Mucosa of rectum (tissue), 2 donors: Measurements from ENCODE around the gene LRMDA.

ENCODE experiments used
- H3K27ac ChIP-seq, 2 donors: one replicate each; pipeline ENCODE4 v1.7.0; 2013; ENCODE audit warnings: inconsistent platforms in 2 of 2, low read depth in 2 of 2, low read length in 2 of 2
- H3K27me3 ChIP-seq, 2 donors: one replicate each; pipeline ENCODE4 v1.7.0; 2013; ENCODE audit warnings: low read length in 2 of 2; ENCODE audit not compliant: control insufficient read depth in 2 of 2, insufficient read depth in 2 of 2
- H3K36me3 ChIP-seq, 2 donors: one replicate each; pipeline ENCODE4 v1.7.0; 2013; ENCODE audit warnings: low read length in 2 of 2; ENCODE audit not compliant: control insufficient read depth in 2 of 2, insufficient read depth in 2 of 2
- H3K4me1 ChIP-seq, 2 donors: one replicate each; pipeline ENCODE4 v1.7.0; 2013; ENCODE audit warnings: low read length in 2 of 2, mild to moderate bottlenecking in 1 of 2; ENCODE audit not compliant: control insufficient read depth in 2 of 2, insufficient read depth in 2 of 2
- H3K4me3 ChIP-seq, 2 donors: one replicate each; pipeline ENCODE4 v1.7.0; 2013; ENCODE audit warnings: low read length in 2 of 2
- H3K9ac ChIP-seq, 2 donors: one replicate each; pipeline ENCODE4 v1.7.0; 2013; ENCODE audit warnings: low read length in 2 of 2, low read depth in 1 of 2, mild to moderate bottlenecking in 1 of 2
- H3K9me3 ChIP-seq, 2 donors: one replicate each; pipeline ENCODE4 v1.7.0; 2013; ENCODE audit warnings: low read length in 2 of 2; ENCODE audit not compliant: control insufficient read depth in 2 of 2
- donor health status: healthy.
- donor health status: Normal muscosa, but diverticular disease.

The LRMDA gene

DNA sequence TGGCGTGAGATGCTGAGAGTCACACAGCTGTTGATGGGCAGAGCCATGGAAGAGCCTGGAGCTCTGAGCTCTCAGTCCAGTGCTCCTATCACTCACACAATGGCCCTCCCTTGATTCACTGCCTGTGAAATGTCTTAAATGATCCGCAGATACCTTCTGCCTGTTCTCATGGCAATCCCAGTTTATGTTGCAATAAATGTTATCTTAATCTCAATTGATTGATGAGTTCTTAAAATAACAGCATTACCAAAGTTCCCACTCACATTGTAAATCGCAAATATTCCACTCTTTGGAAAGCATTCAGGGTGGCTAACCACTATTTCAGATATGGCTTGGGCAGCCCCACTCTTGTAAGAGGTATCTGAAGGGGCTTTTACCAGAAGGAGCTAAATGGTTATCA, 865.5 kb downstream of the LRMDA start:
- Histone ChIP-seq H3K27me3 (no peaks in the 10 kb centered on the region), H3K9ac (no peak overlapping the region), H3K27ac (no peak overlapping the region), H3K36me3 (no peaks in the 10 kb centered on the region), H3K4me3 (no peak overlapping the region), H3K4me1 (no peaks in the 10 kb centered on the region), H3K9me3 (no peaks in the 10 kb centered on the region)

- no peaks in the 10 kb centered on the region for H3K36me3 ChIP-seq
- H3K27me3 ChIP-seq, result no peaks in the 10 kb centered on the region
- H3K9me3 ChIP-seq, result no peaks in the 10 kb centered on the region
- H3K9ac ChIP-seq, result no peak overlapping the region
- H3K4me1 ChIP-seq, result no peaks in the 10 kb centered on the region
- H3K4me3 ChIP-seq, result no peak overlapping the region
- no peak overlapping the region for H3K27ac ChIP-seq
Measured at GRCh38 chr10:76297358-76297757, 865.9 kb downstream of the LRMDA start.

GRCh38 chr10:76297780-76298281, 866.4 kb downstream of the LRMDA start:
- H3K27me3 ChIP-seq, result no peaks in the 10 kb centered on the region
- no peak overlapping the region for H3K27ac ChIP-seq
- no peaks in the 10 kb centered on the region for H3K4me1 ChIP-seq
- H3K36me3 ChIP-seq, result no peaks in the 10 kb centered on the region
- no peak overlapping the region for H3K4me3 ChIP-seq
- no peaks in the 10 kb centered on the region for H3K9me3 ChIP-seq
- no peak overlapping the region for H3K9ac ChIP-seq

DNA sequence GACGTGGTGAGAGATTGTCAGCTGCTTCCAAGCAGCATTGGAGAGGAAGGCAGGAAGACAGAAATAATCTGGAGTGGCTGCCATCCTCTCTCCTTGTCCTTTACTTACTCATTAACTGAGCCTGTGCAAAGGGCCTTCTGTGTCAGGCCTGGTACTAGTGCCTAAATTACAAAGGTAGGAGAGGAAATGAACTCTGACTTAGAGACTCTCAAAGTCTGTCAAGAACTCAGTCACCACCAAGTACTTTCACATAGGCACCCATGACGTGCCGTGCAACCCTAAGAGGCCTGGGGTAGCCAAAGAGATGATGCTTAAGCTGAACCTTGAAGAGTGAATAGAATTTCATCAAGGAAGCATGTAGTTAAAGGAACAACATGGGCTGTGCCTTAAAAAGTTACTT, 866.9 kb downstream of the LRMDA start:
- Histone ChIP-seq H3K4me1 (no peaks in the 10 kb centered on the region), H3K36me3 (no peaks in the 10 kb centered on the region), H3K9me3 (no peaks in the 10 kb centered on the region), H3K27me3 (no peaks in the 10 kb centered on the region), H3K27ac (no peak overlapping the region), H3K9ac (no peak overlapping the region), H3K4me3 (no peak overlapping the region)

GRCh38 chr10:76299501-76299900, 868.1 kb downstream of the LRMDA start:
- Histone ChIP-seq H3K4me3 (no peak overlapping the region), H3K9me3 (no peaks in the 10 kb centered on the region), H3K4me1 (no peaks in the 10 kb centered on the region), H3K36me3 (no peaks in the 10 kb centered on the region), H3K27ac (no peak overlapping the region), H3K27me3 (no peaks in the 10 kb centered on the region), H3K9ac (no peak overlapping the region)

DNA sequence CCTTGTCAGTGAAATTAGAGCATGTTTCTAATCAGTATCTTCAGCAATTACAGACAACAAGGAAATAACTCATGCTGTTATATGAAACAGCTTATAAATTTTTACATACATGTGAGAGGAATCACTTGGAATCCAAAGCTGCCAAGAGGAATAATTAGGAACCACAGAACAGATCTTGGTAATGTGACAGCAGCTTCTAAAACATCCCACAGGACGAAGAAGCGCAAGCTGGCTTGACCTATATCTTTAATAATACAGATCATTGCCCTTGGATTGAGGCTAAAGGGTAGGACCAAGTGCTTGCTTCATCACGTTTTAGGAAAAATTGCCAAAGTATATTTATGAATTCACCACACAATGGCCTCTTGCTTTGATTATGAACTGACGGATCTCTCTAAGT, 869.8 kb downstream of the LRMDA start:
- no peak overlapping the region for H3K27ac ChIP-seq
- no peaks in the 10 kb centered on the region for H3K36me3 ChIP-seq

GRCh38 chr10:76301950-76302349, 870.5 kb downstream of the LRMDA start:
- Histone ChIP-seq H3K9ac (no peak overlapping the region), H3K27me3 (no peaks in the 10 kb centered on the region), H3K4me3 (no peak overlapping the region), H3K4me1 (no peaks in the 10 kb centered on the region), H3K27ac (no peak overlapping the region), H3K36me3 (no peaks in the 10 kb centered on the region), H3K9me3 (no peaks in the 10 kb centered on the region)

More for the DNA sequence above, 869.8 kb downstream of the LRMDA start:
- Histone ChIP-seq H3K4me3 (no peak overlapping the region), H3K9me3 (no peaks in the 10 kb centered on the region), H3K27me3 (no peaks in the 10 kb centered on the region), H3K4me1 (no peaks in the 10 kb centered on the region), H3K9ac (no peak overlapping the region)

DNA sequence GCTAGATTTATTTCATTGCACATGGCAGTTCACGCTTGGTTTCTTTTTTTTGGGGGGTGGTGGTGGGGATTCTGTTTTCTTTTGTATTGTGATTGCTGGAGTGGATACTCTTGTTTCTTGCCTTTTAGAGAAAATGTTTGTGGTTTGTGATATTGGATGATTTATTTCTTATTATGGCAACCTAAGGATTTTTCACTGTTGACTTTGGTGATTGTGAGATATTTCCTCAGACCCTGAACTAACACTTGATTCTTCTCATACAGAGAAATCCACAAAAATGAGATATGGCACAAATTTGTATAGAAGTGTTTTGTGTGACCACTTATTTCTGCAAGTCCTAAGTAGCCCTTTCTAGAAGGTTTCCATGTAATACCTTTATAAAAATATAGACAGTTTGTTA, 871.1 kb downstream of the LRMDA start:
- no peaks in the 10 kb centered on the region for H3K9me3 ChIP-seq
- H3K27me3 ChIP-seq, result no peaks in the 10 kb centered on the region
- no peaks in the 10 kb centered on the region for H3K4me1 ChIP-seq
- no peak overlapping the region for H3K9ac ChIP-seq
- no peak overlapping the region for H3K27ac ChIP-seq
- no peak overlapping the region for H3K4me3 ChIP-seq
- no peaks in the 10 kb centered on the region for H3K36me3 ChIP-seq

DNA sequence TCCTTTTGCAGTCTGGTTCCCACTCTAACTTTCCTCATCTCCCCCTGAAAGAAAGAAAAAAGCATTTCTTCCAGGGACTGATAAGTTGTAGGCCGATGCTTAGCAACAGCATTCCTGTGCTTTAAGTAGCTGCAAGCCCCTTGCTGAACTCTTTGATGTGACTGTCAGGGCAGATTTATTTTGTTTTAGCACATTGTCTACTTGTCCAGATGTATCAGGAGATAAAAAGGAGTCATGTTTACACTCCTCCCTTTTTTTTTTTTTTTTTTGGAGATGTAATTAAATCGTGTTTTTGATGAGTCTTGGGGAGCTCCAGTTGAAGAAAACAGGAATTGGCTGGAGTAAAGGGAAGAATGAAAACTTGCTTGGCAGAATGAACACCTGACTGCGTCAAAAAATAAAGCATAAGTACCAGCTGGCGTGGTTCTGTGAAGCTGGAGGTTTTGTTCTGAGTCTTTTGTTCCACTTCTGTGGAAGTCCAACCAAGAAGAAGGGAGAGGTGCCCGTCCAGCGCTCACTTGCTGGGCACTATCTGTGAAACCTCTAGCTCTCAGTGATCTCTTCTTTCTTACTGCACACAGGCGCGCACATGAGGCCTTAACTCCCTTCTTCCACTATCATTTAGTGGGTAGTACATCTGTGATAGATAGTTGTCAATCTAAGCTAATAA, 871.7 kb downstream of the LRMDA start:
- no peaks in the 10 kb centered on the region for H3K27me3 ChIP-seq
- no peak overlapping the region for H3K4me3 ChIP-seq
- H3K4me1 ChIP-seq, result no peaks in the 10 kb centered on the region
- no peaks in the 10 kb centered on the region for H3K36me3 ChIP-seq
- no peak overlapping the region for H3K9ac ChIP-seq
- H3K9me3 ChIP-seq, result no peaks in the 10 kb centered on the region
- H3K27ac ChIP-seq, result no peak overlapping the region

DNA sequence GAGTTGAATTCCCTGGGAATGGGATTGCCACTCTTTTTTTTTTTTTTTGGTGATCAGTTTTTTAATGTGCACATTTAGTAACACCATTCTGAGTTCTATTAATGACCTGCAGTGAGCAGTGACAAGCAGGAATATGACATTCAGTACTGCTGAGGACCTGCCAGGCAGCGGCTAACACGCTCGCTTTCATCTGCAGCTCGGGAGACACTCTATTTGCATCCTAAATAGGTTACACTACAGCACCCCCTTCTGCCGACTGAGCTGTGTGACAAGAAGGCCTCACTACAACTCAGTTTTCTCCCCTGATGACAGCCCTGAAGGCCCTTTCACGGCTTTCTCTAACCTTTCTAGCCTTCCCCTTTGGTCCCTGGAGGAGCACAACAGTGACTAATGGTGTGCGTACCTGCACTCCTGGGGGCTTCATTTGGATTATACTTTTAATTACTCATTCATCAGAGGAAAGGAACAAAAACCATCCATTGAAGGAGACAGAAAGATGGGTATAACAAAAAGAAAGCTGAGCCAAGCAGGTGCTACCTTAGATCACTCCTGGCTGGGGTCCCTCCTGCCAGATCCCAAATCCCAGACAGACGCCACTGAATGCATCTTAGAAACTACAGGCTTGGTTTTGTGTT, 872.4 kb downstream of the LRMDA start:
- H3K4me1 ChIP-seq, result no peaks in the 10 kb centered on the region
- H3K36me3 ChIP-seq, result no peaks in the 10 kb centered on the region
- H3K9me3 ChIP-seq, result no peaks in the 10 kb centered on the region
- no peak overlapping the region for H3K4me3 ChIP-seq
- no peak overlapping the region for H3K9ac ChIP-seq
- H3K27ac ChIP-seq, result no peak overlapping the region
- no peaks in the 10 kb centered on the region for H3K27me3 ChIP-seq
